AG10803 (cell line): ENCODE measurements around the gene MMP3.
A peak's percentile ranks its signal among the peaks of the same experiment; 100 is the strongest.

Experiments used
- DNase-seq: peaks from one replicate; pipeline ENCODE4 v3.0.0; 2010; ENCODE audit warnings: low read depth
- H3K4me3 ChIP-seq: 2 replicates; pipeline ENCODE4 v1.5.1; 2011; ENCODE audit warnings: mild to moderate bottlenecking, low read length, control low read depth
- TF ChIP-seq, protein P1 (sequence below): conservative IDR thresholded peaks from 2 replicates; pipeline ENCODE4 v1.5.1; 2011; ENCODE audit warnings: mild to moderate bottlenecking, low read length, control low read depth, inconsistent platforms

Gene MMP3

GRCh38 chr11:102843489-102843888 is at the start of gene MMP3:
TSS of gene MMP3 (minus strand) at chr11:102843609. CDS start at chr11:102843546, 63 bp downstream.
- no peak within 1 kb of the TSS for H3K4me3 ChIP-seq
- DNase-seq = peak; percentile 73
- TF ChIP-seq, protein P1, sequence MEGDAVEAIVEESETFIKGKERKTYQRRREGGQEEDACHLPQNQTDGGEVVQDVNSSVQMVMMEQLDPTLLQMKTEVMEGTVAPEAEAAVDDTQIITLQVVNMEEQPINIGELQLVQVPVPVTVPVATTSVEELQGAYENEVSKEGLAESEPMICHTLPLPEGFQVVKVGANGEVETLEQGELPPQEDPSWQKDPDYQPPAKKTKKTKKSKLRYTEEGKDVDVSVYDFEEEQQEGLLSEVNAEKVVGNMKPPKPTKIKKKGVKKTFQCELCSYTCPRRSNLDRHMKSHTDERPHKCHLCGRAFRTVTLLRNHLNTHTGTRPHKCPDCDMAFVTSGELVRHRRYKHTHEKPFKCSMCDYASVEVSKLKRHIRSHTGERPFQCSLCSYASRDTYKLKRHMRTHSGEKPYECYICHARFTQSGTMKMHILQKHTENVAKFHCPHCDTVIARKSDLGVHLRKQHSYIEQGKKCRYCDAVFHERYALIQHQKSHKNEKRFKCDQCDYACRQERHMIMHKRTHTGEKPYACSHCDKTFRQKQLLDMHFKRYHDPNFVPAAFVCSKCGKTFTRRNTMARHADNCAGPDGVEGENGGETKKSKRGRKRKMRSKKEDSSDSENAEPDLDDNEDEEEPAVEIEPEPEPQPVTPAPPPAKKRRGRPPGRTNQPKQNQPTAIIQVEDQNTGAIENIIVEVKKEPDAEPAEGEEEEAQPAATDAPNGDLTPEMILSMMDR = no peak

DNA sequence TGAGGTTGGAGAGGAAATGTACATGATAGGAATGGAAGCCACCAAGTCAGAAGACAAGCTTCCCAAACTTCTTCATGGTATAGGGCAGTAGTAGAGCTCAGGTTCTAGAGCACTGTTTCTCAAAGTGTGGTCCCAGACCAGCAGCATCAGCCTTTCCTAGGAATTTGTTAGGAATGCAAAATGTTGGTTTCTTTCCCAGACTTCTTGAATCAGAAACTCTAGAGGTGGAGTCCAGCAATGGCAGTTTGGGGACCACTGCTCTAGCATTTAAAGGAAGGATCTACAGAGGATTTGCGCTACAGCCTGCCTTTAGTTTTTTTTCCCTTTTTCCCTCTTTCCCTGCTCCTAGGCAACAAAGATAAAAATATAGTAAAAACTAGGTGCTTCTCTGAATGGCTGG is 48.3 kb upstream of the MMP3 start:
- peak; percentile 64 for DNase-seq
- TF ChIP-seq, protein P1 = peak; percentile 43
- H3K4me3 ChIP-seq = no peak overlapping the region

DNA sequence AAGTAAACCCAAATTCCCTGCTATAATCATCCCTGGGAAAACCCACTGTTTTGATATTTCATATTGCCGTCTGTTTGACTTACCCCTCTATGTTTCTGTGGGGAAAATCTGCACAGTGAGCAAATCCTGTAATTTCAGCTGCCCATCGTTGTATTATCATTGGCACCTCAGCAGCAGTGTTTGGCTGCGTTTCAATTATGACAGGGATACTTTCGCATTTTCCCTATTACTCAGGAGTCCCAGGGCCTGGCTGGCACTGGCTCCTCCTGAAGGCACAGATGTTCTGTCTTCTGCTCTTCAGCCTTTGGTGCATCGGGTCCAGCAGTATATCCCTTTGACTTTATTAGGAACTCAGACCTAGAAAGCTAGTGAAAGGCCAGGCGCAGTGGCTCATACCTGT is 43.6 kb upstream of the MMP3 start:
- DNase-seq = peak; percentile 9
- TF ChIP-seq, protein P1 = no peak
- no peak overlapping the region for H3K4me3 ChIP-seq

- TF ChIP-seq, protein P1 = no peak
- H3K4me3 ChIP-seq = no peak overlapping the region
- DNase-seq = peak; percentile 26
Measured at GRCh38 chr11:102883141-102883540, 39.7 kb upstream of the MMP3 start.

GRCh38 chr11:102882389-102883024 is 39.1 kb upstream of the MMP3 start:
- DNase-seq = peak; percentile 87
- TF ChIP-seq, protein P1 = no peak
- H3K4me3 ChIP-seq = no peak overlapping the region

- no peak for DNase-seq
- TF ChIP-seq, protein P1 = no peak
- no peak overlapping the region for H3K4me3 ChIP-seq
Measured at GRCh38 chr11:102879801-102880200, 36.4 kb upstream of the MMP3 start.

- TF ChIP-seq, protein P1 = no peak
- no peak overlapping the region for H3K4me3 ChIP-seq
- no peak for DNase-seq
Measured at GRCh38 chr11:102878595-102878994, 35.2 kb upstream of the MMP3 start.
